Panc1 (cell line): Measurements from ENCODE around the gene KCNJ13. TPM values are rescaled to one million over a fixed set of nuclear protein-coding genes. Genes with fewer than 3 reads are reported as not detected.
A peak's percentile ranks its signal among the peaks of the same experiment; 100 is the strongest.

Source experiments
- ATAC-seq: fragments of 200-7000 bp; cut with Tn5 transposase; 2 replicates; pipeline ENCODE4 v1.9.1; 2020; ENCODE audit warnings: mild to moderate bottlenecking, moderate library complexity
- BruUV-seq: library from RNA; stranded (reverse); fragments of 400-500 nt; replicated peaks from 2 replicates; lab custom pipeline; 2021; lab: Mats Ljungman, UMichigan
- CTCF ChIA-PET: fragments of 300-600 bp; sonication (Branson Sonifier 250); formaldehyde crosslinking; loops from one replicate; lab custom pipeline; 2022; ENCODE audit warnings: antibody characterized with exemption; lab: Charles Lee
- POLR2A ChIA-PET: fragments of 300-600 bp; sonication (Branson Sonifier 250); formaldehyde crosslinking; loops from one replicate; lab custom pipeline; 2022; ENCODE audit warnings: antibody characterized with exemption; lab: Charles Lee
- DNase-seq: peaks from one replicate; pipeline ENCODE4 v3.0.0-alpha.2; 2010; ENCODE audit warnings: low read depth, low spot score
- H3K27ac ChIP-seq: 2 replicates; pipeline ENCODE4 v1.5.1; 2011; ENCODE audit warnings: mild to moderate bottlenecking, low read length, inconsistent platforms
- H3K27me3 ChIP-seq: fragments of 200-500 bp; sonication (Bioruptor generic); 2 replicates; pipeline ENCODE4 v1.6.0; 2014; ENCODE audit warnings: low read length, inconsistent platforms; ENCODE audit not compliant: control insufficient read depth, insufficient read depth
- H3K36me3 ChIP-seq: fragments of 200-500 bp; sonication (Bioruptor generic); 2 replicates; pipeline ENCODE4 v1.5.1; 2014; ENCODE audit warnings: inconsistent platforms, mild to moderate bottlenecking, low read length, moderate library complexity; ENCODE audit not compliant: control insufficient read depth, insufficient read depth
- H3K4me1 ChIP-seq: 2 replicates; pipeline ENCODE4 v1.5.1; 2011; ENCODE audit warnings: inconsistent platforms, mild to moderate bottlenecking, low read length, moderate library complexity; ENCODE audit not compliant: control insufficient read depth, insufficient read depth
- H3K4me3 ChIP-seq, 2 experiments: 2 replicates each; pipeline ENCODE4 v1.5.1; 2011 to 2012; ENCODE audit warnings: low read depth in 2 of 2, low read length in 2 of 2, mild to moderate bottlenecking in 2 of 2, inconsistent platforms in 1 of 2, moderate library complexity in 1 of 2
- H3K9me3 ChIP-seq: fragments of 200-500 bp; sonication (Bioruptor generic); 2 replicates; pipeline ENCODE4 v1.5.1; 2014; ENCODE audit warnings: low read depth, mild to moderate bottlenecking, inconsistent platforms, low read length, moderate library complexity; ENCODE audit not compliant: control insufficient read depth, insufficient read depth
- CTCF ChIP-seq: fragments of 450-650 bp; IDR thresholded peaks from 2 replicates; pipeline ENCODE4 v1.5.1; 2017; ENCODE audit warnings: mild to moderate bottlenecking
- POLR2AphosphoS5 ChIP-seq: IDR thresholded peaks from 2 replicates; pipeline ENCODE4 v1.6.1; 2012; ENCODE audit warnings: mild to moderate bottlenecking, low read depth, low read length, moderate library complexity
- REST ChIP-seq, 2 experiments: IDR thresholded peaks; 2 replicates each; pipeline ENCODE4 v1.6.1; 2011 to 2012; ENCODE audit warnings: low read depth in 2 of 2, control low read depth in 1 of 2, low read length in 1 of 2, mild to moderate bottlenecking in 1 of 2, moderate library complexity in 1 of 2; ENCODE audit not compliant: insufficient read depth in 1 of 2
- SIN3A ChIP-seq: IDR thresholded peaks from 2 replicates; pipeline ENCODE4 v1.6.1; 2012; ENCODE audit warnings: low read depth, mild to moderate bottlenecking, low read length, moderate library complexity, borderline replicate concordance; ENCODE audit not compliant: insufficient read depth
- TCF7L2 ChIP-seq: IDR thresholded peaks from 2 replicates; pipeline ENCODE4 v1.6.1; 2011; ENCODE audit warnings: mild to moderate bottlenecking, low read depth, low read length, inconsistent platforms
- in situ Hi-C: cut with HindIII; loops from 2 replicates; pipeline ENCODE4 v1.10.0; 2016; ENCODE audit warnings: low sequenced_read_pairs, low pct_unique_long_range_greater_than_20kb
- intact Hi-C: fragments of 100-400 bp; cut with micrococcal nuclease; formaldehyde crosslinking; loops from one replicate; pipeline ENCODE4 v1.10.0; 2022; ENCODE audit not compliant: unreplicated experiment
- total RNA-seq: library from RNA; stranded (reverse); gene quantifications from one replicate; pipeline ENCODE4 v1.2.1, GENCODE V29; 2021; ENCODE audit not compliant: unreplicated experiment

KCNJ13 gene
- total RNA-seq, 1 experiment from 2014 or later = 1.1 TPM

GRCh38 chr2:232798187-232798586, 21.8 kb upstream of the KCNJ13 start:
- Histone ChIP-seq H3K9me3 (no peaks in the 10 kb centered on the region), H3K4me3 (no peak overlapping the region), H3K36me3 (peaks cover 18% of the 10 kb centered on the region), H3K4me1 (no peaks in the 10 kb centered on the region), H3K27ac (no peak overlapping the region), H3K27me3 (no peaks in the 10 kb centered on the region)
- TF ChIP-seq REST (IDR thresholded peaks at IDR 0.05; ENCODE audit: insufficient read depth in 1 of 2, low read depth in 2 of 2, low read length in 1 of 2) (no peak), TCF7L2 (no peak), CTCF (no peak), SIN3A (no peak), POLR2AphosphoS5 (no peak)
- ATAC-seq (no peak), DNase-seq (no peak)
- no TSS peak for BruUV-seq
- in situ Hi-C loops (no loop called here), intact Hi-C loops (no loop called here)
- CTCF ChIA-PET = no interaction called here
- POLR2A ChIA-PET = no interaction called here

GRCh38 chr2:232795920-232796319, 19.6 kb upstream of the KCNJ13 start:
- no peaks in the 10 kb centered on the region for H3K9me3 ChIP-seq
- H3K27me3 ChIP-seq = no peaks in the 10 kb centered on the region
- no peak for TF ChIP-seq SIN3A
- TF ChIP-seq CTCF = no peak
- TF ChIP-seq REST (IDR thresholded peaks at IDR 0.05; ENCODE audit: insufficient read depth in 1 of 2, low read depth in 2 of 2, low read length in 1 of 2) = no peak
- TF ChIP-seq POLR2AphosphoS5 = no peak
- no peak for TF ChIP-seq TCF7L2
- H3K4me1 ChIP-seq = no peaks in the 10 kb centered on the region
- in situ Hi-C loops = no loop called here
- H3K4me3 ChIP-seq = no peak overlapping the region
- no peak for ATAC-seq
- peaks cover 19% of the 10 kb centered on the region for H3K36me3 ChIP-seq
- CTCF ChIA-PET = no interaction called here
- H3K27ac ChIP-seq = peak overlapping the region; percentile 13; the same call in 1 of the 2 replicates
- intact Hi-C loops = no loop called here
- no peak for DNase-seq
- POLR2A ChIA-PET = no interaction called here
- BruUV-seq = no TSS peak
